HepG2 (cell line): ENCODE data around the gene TTLL12. TPM values are rescaled to one million over a fixed set of nuclear protein-coding genes. Genes with fewer than 3 reads are reported as not detected.

ENCODE experiments used
- ATAC-seq: fragments of 200-7000 bp; cut with Tn5 transposase; 3 replicates; pipeline ENCODE4 v1.9.1; 2020; ENCODE audit warnings: mild to moderate bottlenecking, moderate library complexity
- BruUV-seq: library from RNA; stranded (reverse); fragments of 400-500 nt; replicated peaks from 2 replicates; lab custom pipeline; 2021; lab: Mats Ljungman, UMichigan
- CTCF ChIA-PET: fragments of 300-600 bp; formaldehyde crosslinking; extraction: SDS; loops from one replicate; lab custom pipeline; 2021; ENCODE audit warnings: low total read pairs, inconsistent platforms, low intra/inter-chr PET ratio; lab: Yijun Ruan, JAX
- POLR2A ChIA-PET: fragments of 350-600 bp; sonication (Branson Sonifier 250); formaldehyde crosslinking; loops from one replicate; lab custom pipeline; 2020; ENCODE audit warnings: antibody characterized with exemption, inconsistent platforms; lab: Yijun Ruan, JAX
- DNase-seq: peaks from one replicate; pipeline ENCODE4 v3.0.0-alpha.2; 2015; ENCODE audit warnings: low spot score
- FAIRE-seq: peaks from 3 replicates; lab custom pipeline; 2011; peaks lifted over from hg19 to GRCh38; lab: Jason Lieb, UNC
- H2AFZ ChIP-seq: one replicate; pipeline ENCODE4 v1.6.1; 2011; ENCODE audit warnings: low read length, inconsistent platforms
- H3K27ac ChIP-seq: fragments of 300-600 bp; 3 replicates; pipeline ENCODE4 v1.8.0; 2011; ENCODE audit warnings: mixed run types, mild to moderate bottlenecking, mixed read lengths, low read length, inconsistent platforms; ENCODE audit not compliant: insufficient read depth; ENCODE audit errors: extremely low read length
- H3K27me3 ChIP-seq, 2 experiments: fragments of 200-600 bp in 1 of 2; 2 replicates in 1 of 2; 3 replicates in 1 of 2; pipeline versions ENCODE4 v1.6.0 to v1.8.0; 2011; ENCODE audit warnings: low read length in 2 of 2, mild to moderate bottlenecking in 2 of 2, moderate library complexity in 2 of 2, inconsistent platforms in 1 of 2; ENCODE audit not compliant: insufficient read depth in 2 of 2, control insufficient read depth in 1 of 2
- H3K36me3 ChIP-seq, 2 experiments: fragments of 200-600 bp in 1 of 2; replicated peaks in 1 of 2; 2 replicates in 1 of 2; 3 replicates in 1 of 2; pipeline versions ENCODE4 v1.5.1 to v1.8.0; 2011; ENCODE audit warnings: low read length in 2 of 2, inconsistent platforms in 1 of 2; ENCODE audit not compliant: insufficient read depth in 2 of 2, control insufficient read depth in 1 of 2
- H3K4me1 ChIP-seq: 2 replicates; pipeline ENCODE4 v1.5.1; 2012; ENCODE audit warnings: low read length, inconsistent platforms; ENCODE audit not compliant: insufficient read depth
- H3K4me2 ChIP-seq: 2 replicates; pipeline ENCODE4 v1.6.0; 2011; ENCODE audit warnings: low read depth, low read length, inconsistent platforms
- H3K4me3 ChIP-seq, 3 experiments: fragments of 200-600 bp in 1 of 3; sonication (generic), shearing (Covaris generic) in 1 of 3; replicated peaks in 1 of 3; 2 replicates each; pipeline ENCODE4 v1.5.1; 2011 to 2016; ENCODE audit warnings: low read length in 3 of 3, inconsistent platforms in 2 of 3, low read depth in 2 of 3, mild to moderate bottlenecking in 2 of 3, control low read depth in 1 of 3, mixed read lengths in 1 of 3; ENCODE audit not compliant: insufficient read depth in 1 of 3
- H3K79me2 ChIP-seq: one replicate; pipeline ENCODE4 v1.6.1; 2011; ENCODE audit warnings: low read length, inconsistent platforms; ENCODE audit not compliant: insufficient read depth
- H3K9ac ChIP-seq: 2 replicates; pipeline ENCODE4 v1.6.0; 2011; ENCODE audit warnings: mild to moderate bottlenecking, low read depth, low read length, inconsistent platforms; ENCODE audit not compliant: insufficient read depth
- H3K9me3 ChIP-seq: 2 replicates; pipeline ENCODE4 v1.5.1; 2012; ENCODE audit warnings: mild to moderate bottlenecking, low read length
- H4K20me1 ChIP-seq: 2 replicates; pipeline ENCODE4 v1.6.0; 2011; ENCODE audit warnings: inconsistent platforms, mild to moderate bottlenecking, low read length, moderate library complexity; ENCODE audit not compliant: insufficient read depth
- CHCHD3 ChIP-seq: sonication (generic); formaldehyde crosslinking; IDR thresholded peaks from 2 replicates; pipeline ENCODE4 v1.8.0; 2022; ENCODE audit warnings: mild to moderate bottlenecking, missing genetic modification reagents, moderate library complexity
- FOXP4 ChIP-seq: sonication (generic); formaldehyde crosslinking; IDR thresholded peaks from 2 replicates; pipeline ENCODE4 v1.4.0; 2020; ENCODE audit warnings: missing genetic modification reagents
- HOXA5 ChIP-seq: sonication (generic); formaldehyde crosslinking; IDR thresholded peaks from 2 replicates; pipeline ENCODE4 v1.4.0; 2020; ENCODE audit warnings: missing genetic modification reagents
- JARID2 ChIP-seq: sonication (generic); formaldehyde crosslinking; IDR thresholded peaks from 2 replicates; pipeline ENCODE4 v1.8.1; 2023; ENCODE audit warnings: missing genetic modification reagents, inconsistent platforms; ENCODE audit not compliant: insufficient replicate concordance
- MTA3 ChIP-seq: sonication (generic); formaldehyde crosslinking; IDR thresholded peaks from 2 replicates; pipeline ENCODE4 v1.4.0; 2020; ENCODE audit warnings: missing genetic modification reagents
- NCOA1 ChIP-seq: sonication (generic); formaldehyde crosslinking; IDR thresholded peaks from 2 replicates; pipeline ENCODE4 v1.9.0; 2021; ENCODE audit warnings: missing genetic modification reagents
- NKX3-1 ChIP-seq: sonication (generic); formaldehyde crosslinking; IDR thresholded peaks from 2 replicates; pipeline ENCODE4 v1.5.0; 2020; ENCODE audit warnings: missing genetic modification reagents
- POLR2A ChIP-seq, 2 experiments: IDR thresholded peaks; 2 replicates each; pipeline ENCODE4 v1.6.1; 2011; ENCODE audit warnings: low read depth in 2 of 2, low read length in 2 of 2, mild to moderate bottlenecking in 1 of 2, moderate library complexity in 1 of 2; ENCODE audit not compliant: insufficient read depth in 1 of 2
- RBFOX2 ChIP-seq: fragments of 200-400 bp; formaldehyde crosslinking; IDR thresholded peaks from 2 replicates; pipeline ENCODE4 v1.6.1; 2017; ENCODE audit warnings: low read depth, mild to moderate bottlenecking, low read length
- SMARCC2 ChIP-seq: fragments of 450-650 bp; IDR thresholded peaks from 2 replicates; pipeline ENCODE4 v1.6.1; 2017; ENCODE audit warnings: antibody characterized with exemption, mild to moderate bottlenecking
- ZFP91 ChIP-seq: sonication (generic); formaldehyde crosslinking; IDR thresholded peaks from 2 replicates; pipeline ENCODE4 v1.9.0; 2022; ENCODE audit warnings: missing genetic modification reagents, mild to moderate bottlenecking, borderline replicate concordance
- ZFYVE20 ChIP-seq: sonication (generic); formaldehyde crosslinking; IDR thresholded peaks from 2 replicates; pipeline ENCODE4 v1.8.0; 2023; ENCODE audit warnings: low read depth, mild to moderate bottlenecking, moderate library complexity, missing genetic modification reagents, borderline replicate concordance
- ZNF430 ChIP-seq: sonication (generic); formaldehyde crosslinking; IDR thresholded peaks from 2 replicates; pipeline ENCODE4 v1.9.0; 2021; ENCODE audit warnings: mild to moderate bottlenecking, missing genetic modification reagents
- ZNF616 ChIP-seq: sonication (generic); formaldehyde crosslinking; IDR thresholded peaks from 2 replicates; pipeline ENCODE4 v1.5.0; 2020; ENCODE audit warnings: low read depth, mild to moderate bottlenecking, missing genetic modification reagents
- ZNF672 ChIP-seq: sonication (generic); formaldehyde crosslinking; IDR thresholded peaks from 2 replicates; pipeline ENCODE4 v1.8.1; 2022; ENCODE audit warnings: missing genetic modification reagents
- WGBS: methylation state at CpG from one replicate; pipeline ENCODE4 v1.1.6; 2017; ENCODE audit warnings: low lambda C conversion rate; 5-methylcytosine and 5-hydroxymethylcytosine counted together
- in situ Hi-C: cut with HindIII; loops from 2 replicates; pipeline ENCODE4 v1.10.0; 2017; ENCODE audit warnings: low pct_unique_long_range_greater_than_20kb; ENCODE audit not compliant: extremely low pct_ligation_motif_present
- intact Hi-C: fragments of 100-400 bp; cut with micrococcal nuclease; formaldehyde crosslinking; loops from one replicate; pipeline ENCODE4 v1.10.0; 2022; ENCODE audit not compliant: unreplicated experiment
- polyA plus RNA-seq, 8 experiments: library from polyadenylated mRNA; depleted of rRNA in 3 of 8; stranded (reverse) in 7 of 8; unstranded in 1 of 8; fragments of >200 nt; fragmentation: Illumina TruSeq in 4 of 8; extraction: Trizol in 4 of 8; gene quantifications; 2 replicates each; pipeline versions ENCODE4 v1.2.1 to v1.2.3, GENCODE V29; 2011 to 2016; ENCODE audit warnings: low read depth in 4 of 8, missing spikeins in 1 of 8, mixed read lengths in 1 of 8; ENCODE audit not compliant: insufficient read depth in 1 of 8
- total RNA-seq, 5 experiments: library from RNA; depleted of rRNA; stranded (reverse); fragments of >200 nt; fragmentation: Illumina TruSeq; extraction: Trizol; gene quantifications; 2 replicates each; pipeline ENCODE4 v1.2.3, GENCODE V29; 2016; ENCODE audit warnings: low read depth in 1 of 5

Gene TTLL12
- total and polyA plus RNA-seq, 2 of the 13 experiments (the other 11 are each of a cell fraction or from before 2014, with no cell fraction given): 11.9 to 38.1 TPM

- no peak overlapping the region for H3K27ac ChIP-seq
- no peak overlapping the region for H3K4me3 ChIP-seq
- no peaks in the 10 kb centered on the region for H3K79me2 ChIP-seq
- TF ChIP-seq MTA3: no peak
- TF ChIP-seq ZFP91: no peak
- TF ChIP-seq NCOA1 (CRISPR knock-in tag): no peak
- TF ChIP-seq SMARCC2: no peak
- TF ChIP-seq NKX3-1 (CRISPR knock-in tag): no peak
- TF ChIP-seq JARID2 (CRISPR knock-in tag): no peak
- no peak for TF ChIP-seq ZNF672 (CRISPR knock-in tag)
- no peak for TF ChIP-seq RBFOX2
- no peak for TF ChIP-seq CHCHD3 (CRISPR knock-in tag)
- TF ChIP-seq ZFYVE20 (CRISPR knock-in tag): no peak
- no peak for TF ChIP-seq HOXA5 (CRISPR knock-in tag)
- no peak for TF ChIP-seq FOXP4 (CRISPR knock-in tag)
- no peak for TF ChIP-seq ZNF616 (CRISPR knock-in tag)
- no peak for TF ChIP-seq ZNF430 (CRISPR knock-in tag)
- TF ChIP-seq POLR2A (IDR thresholded peaks at IDR 0.05; ENCODE audit: insufficient read depth in 1 of 2, low read depth in 2 of 2, low read length in 2 of 2): no peak
- FAIRE-seq (no peak), DNase-seq (no peak), ATAC-seq (no peak)
- ChIA-PET CTCF (no interaction called here), POLR2A (interaction anchor here (0.9 kb wide), 1 partner anchor 38 kb away, joined by 3 read pairs; no protein-coding TSS in a partner anchor)
- no peak overlapping the region for H2AFZ ChIP-seq
- no peak overlapping the region for H3K9ac ChIP-seq
- H3K4me1 ChIP-seq: peaks cover 12% of the 10 kb centered on the region; the same call in 1 of the 2 replicates
- peaks cover 13 to 53% of the 10 kb centered on the region in 2 experiments for H3K27me3 ChIP-seq
- no peak overlapping the region for H3K4me2 ChIP-seq
- 51% methylated on average over 5 of the region's 8 CpGs for WGBS
- in situ Hi-C loops (no loop called here), intact Hi-C loops (no loop called here)
- no peaks in the 10 kb centered on the region for H3K36me3 ChIP-seq
- no peaks in the 10 kb centered on the region for H3K9me3 ChIP-seq
- H4K20me1 ChIP-seq: no peaks in the 10 kb centered on the region
- BruUV-seq: no TSS peak
These were observed 38.7 kb upstream of the TTLL12 start for GRCh38 chr22:43225609-43226008.
